ENCODE measurements around the gene C18orf63.
"Not testable (repeated sequence)": the region's sequence is repeated elsewhere in the genome, so short reads cannot be mapped to it uniquely, and the experiment has no call there.

The C18orf63 gene

DNA sequence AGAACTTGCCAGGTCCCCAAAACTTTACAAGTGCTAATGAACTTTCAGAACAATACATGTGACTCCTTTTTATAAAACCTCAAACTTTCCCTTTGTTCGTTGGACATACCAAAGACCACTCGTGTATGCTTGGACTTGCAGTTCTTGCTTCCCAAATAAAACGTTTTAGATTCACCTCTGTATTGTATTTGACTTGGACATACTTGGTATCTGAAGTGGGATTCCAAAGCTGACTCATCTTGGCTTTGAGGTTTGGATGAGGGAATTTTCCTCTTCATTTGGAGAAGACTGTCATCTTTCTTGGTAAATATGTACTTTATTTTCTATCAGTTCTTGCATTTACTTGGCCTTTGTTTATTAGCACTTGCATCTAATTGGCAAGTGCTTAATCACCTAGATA, 15.9 kb upstream of the C18orf63 start:
- Histone ChIP-seq H3K9me3 (ENCODE audit: low read depth, low read length) (no peaks in the 10 kb centered on the region), H3K9ac (ENCODE audit: insufficient read length) (no peak overlapping the region), H3K27ac (no peak overlapping the region), H3K4me3 (no peak overlapping the region), H3K36me3 (ENCODE audit: insufficient read depth, low read length) (no peaks in the 10 kb centered on the region)
- no peak for DNase-seq (ENCODE audit: low read depth, low spot score)
- TF ChIP-seq POLR2AphosphoS5 (IDR thresholded peaks at IDR 0.05; ENCODE audit: borderline replicate concordance, low read depth, low read length) (no peak), FOXP2 (optimal IDR thresholded peaks at IDR 0.05; ENCODE audit: control extremely low read depth, extremely low read length, insufficient read depth) (no peak), EZH2 (IDR thresholded peaks at IDR 0.05) (no peak)

DNA sequence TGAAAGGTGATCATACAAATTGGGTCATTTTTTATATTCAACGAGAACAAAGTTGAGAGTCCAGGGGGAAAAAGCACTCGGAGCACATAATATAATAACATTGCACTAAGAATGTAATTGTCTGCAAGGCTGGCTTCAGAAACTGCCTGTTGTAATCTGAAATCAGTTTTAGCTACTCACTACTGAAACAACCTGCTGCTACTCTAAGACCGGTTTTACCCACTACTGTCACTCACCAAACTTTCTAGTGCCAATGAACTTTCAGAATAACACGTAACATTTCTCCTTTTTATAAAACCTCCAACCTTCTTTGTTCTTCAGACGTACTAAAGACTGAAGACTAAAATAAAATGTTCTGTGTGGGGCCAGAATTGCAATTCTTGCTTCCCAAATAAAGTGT, 12.3 kb upstream of the C18orf63 start:
- no peak overlapping the region for H3K4me3 ChIP-seq

DNA sequence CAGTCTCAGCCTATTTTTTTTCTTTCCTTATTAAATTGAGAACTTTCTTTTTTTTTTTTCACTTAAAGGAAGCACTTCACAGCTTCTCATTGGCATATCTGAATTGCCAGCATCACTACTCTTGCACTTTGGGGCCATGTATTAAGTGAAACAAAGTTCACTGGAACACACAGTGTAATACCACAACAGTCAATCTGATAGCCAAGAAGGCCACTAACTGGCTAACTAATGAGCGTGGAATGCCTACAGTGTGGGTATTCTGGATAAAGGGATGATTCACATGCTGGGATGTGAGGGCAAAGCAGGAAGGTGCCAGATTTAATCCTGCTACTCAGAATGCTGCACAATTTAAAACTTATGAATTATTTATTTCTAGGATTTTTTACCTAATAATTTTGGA, 11.7 kb upstream of the C18orf63 start:
- TF ChIP-seq EZH2 (IDR thresholded peaks at IDR 0.05): no peak
- H3K4me3 ChIP-seq: no peak overlapping the region
- no peaks in the 10 kb centered on the region for H3K36me3 ChIP-seq (ENCODE audit: insufficient read depth, low read length)
- no peak for DNase-seq (ENCODE audit: low read depth, low spot score)
- H3K9me3 ChIP-seq (ENCODE audit: low read depth, low read length): no peaks in the 10 kb centered on the region
- no peak overlapping the region for H3K27ac ChIP-seq
- H3K9ac ChIP-seq (ENCODE audit: insufficient read length): no peak overlapping the region

More for the DNA sequence above, 12.3 kb upstream of the C18orf63 start:
- no peak overlapping the region for H3K27ac ChIP-seq
- no peak overlapping the region for H3K9ac ChIP-seq (ENCODE audit: insufficient read length)
- no peak for DNase-seq (ENCODE audit: low read depth, low spot score)
- TF ChIP-seq EZH2 (IDR thresholded peaks at IDR 0.05) (no peak), POLR2AphosphoS5 (IDR thresholded peaks at IDR 0.05; ENCODE audit: borderline replicate concordance, low read depth, low read length) (no peak), FOXP2 (optimal IDR thresholded peaks at IDR 0.05; ENCODE audit: control extremely low read depth, extremely low read length, insufficient read depth) (no peak)
- no peaks in the 10 kb centered on the region for H3K9me3 ChIP-seq (ENCODE audit: low read depth, low read length)
- H3K36me3 ChIP-seq (ENCODE audit: insufficient read depth, low read length): no peaks in the 10 kb centered on the region

DNA sequence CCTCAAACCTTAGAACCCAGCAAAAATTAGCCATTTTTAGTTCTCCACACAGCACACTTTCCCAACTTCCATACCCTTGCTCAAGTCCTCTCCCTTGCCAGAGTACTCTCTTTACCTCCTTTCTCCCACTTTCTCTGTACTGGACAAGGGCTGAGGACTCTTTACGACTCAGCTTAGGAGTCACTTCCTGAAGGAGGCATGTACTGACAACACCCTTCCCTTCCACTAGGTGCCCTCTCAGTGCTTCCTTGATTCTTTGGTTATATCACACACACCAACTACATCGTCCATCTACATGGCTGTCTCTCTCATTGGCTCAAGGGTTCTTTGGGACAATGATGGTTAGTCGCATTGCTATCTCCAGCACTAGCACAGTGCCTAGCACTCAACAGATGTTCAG, 5.2 kb upstream of the C18orf63 start:
- no peak overlapping the region for H3K4me3 ChIP-seq
- no peak for DNase-seq (ENCODE audit: low read depth, low spot score)
- no peak overlapping the region for H3K27ac ChIP-seq
- H3K9me3 ChIP-seq (ENCODE audit: low read depth, low read length): no peaks in the 10 kb centered on the region
- no peak overlapping the region for H3K9ac ChIP-seq (ENCODE audit: insufficient read length)
- H3K36me3 ChIP-seq (ENCODE audit: insufficient read depth, low read length): no peaks in the 10 kb centered on the region
- TF ChIP-seq POLR2AphosphoS5 (IDR thresholded peaks at IDR 0.05; ENCODE audit: borderline replicate concordance, low read depth, low read length) (no peak), FOXP2 (optimal IDR thresholded peaks at IDR 0.05; ENCODE audit: control extremely low read depth, extremely low read length, insufficient read depth) (no peak), EZH2 (IDR thresholded peaks at IDR 0.05) (no peak)

DNA sequence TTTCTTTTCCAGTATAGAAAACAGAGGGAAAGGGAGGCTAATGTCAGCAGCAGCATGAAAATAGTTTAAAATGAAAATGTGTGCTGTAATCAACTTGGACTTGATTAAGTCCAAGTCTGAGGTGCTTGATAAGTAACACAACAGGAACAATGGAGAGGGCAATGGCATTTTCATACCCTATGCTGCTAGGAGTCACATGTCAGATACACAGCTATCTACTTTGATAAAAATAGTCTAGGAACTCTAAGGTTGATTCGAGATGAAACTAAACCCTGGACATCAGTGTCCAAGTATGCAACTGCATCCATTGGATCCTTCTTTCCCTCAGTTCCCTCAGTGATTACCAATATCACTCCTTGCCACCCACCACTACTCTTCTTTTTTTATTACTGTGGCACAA, 4.6 kb upstream of the C18orf63 start:
- DNase-seq (ENCODE audit: low read depth, low spot score): no peak
- TF ChIP-seq EZH2 (IDR thresholded peaks at IDR 0.05): no peak
- no peak for TF ChIP-seq FOXP2 (optimal IDR thresholded peaks at IDR 0.05; ENCODE audit: control extremely low read depth, extremely low read length, insufficient read depth)
- no peak for TF ChIP-seq POLR2AphosphoS5 (IDR thresholded peaks at IDR 0.05; ENCODE audit: borderline replicate concordance, low read depth, low read length)
- Histone ChIP-seq H3K4me3 (no peak overlapping the region), H3K9me3 (ENCODE audit: low read depth, low read length) (no peaks in the 10 kb centered on the region), H3K36me3 (ENCODE audit: insufficient read depth, low read length) (no peaks in the 10 kb centered on the region), H3K9ac (ENCODE audit: insufficient read length) (no peak overlapping the region), H3K27ac (no peak overlapping the region)

DNA sequence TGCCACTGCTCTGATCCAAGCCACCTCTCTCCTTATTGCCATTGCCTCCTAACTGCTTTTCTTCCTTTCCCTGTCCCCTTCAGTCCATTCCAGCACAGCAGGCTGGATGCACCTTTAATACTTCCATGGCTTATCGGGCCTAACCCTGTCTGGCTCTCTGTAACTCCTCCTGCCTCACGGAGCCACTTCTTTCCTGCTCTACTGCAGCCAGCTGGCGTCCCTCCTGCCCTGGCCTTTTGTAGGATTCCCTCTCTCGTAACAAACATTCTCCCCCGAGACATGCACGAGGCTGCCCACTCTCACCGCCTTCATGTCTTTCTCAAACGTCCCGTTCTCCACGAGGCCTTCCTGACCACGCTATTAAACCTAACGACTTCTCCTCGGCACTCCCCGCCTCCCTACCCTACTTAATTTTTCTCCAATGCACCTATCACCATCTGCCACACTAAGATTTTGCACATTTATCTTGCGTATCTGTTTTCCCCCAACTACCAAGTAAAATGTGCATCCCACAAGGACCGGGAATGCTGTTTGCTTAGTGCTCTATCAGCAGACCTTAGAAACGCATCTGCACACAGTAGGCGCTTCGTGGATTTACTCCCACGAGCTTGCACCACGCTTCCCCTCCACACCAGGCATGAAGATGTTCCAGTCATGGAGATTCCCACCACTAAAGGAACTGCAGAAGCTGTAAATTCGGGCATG, 728 bp upstream of the C18orf63 start:
- Histone ChIP-seq H3K9ac (ENCODE audit: insufficient read length) (no peak overlapping the region), H3K9me3 (ENCODE audit: low read depth, low read length) (no peaks in the 10 kb centered on the region), H3K36me3 (ENCODE audit: insufficient read depth, low read length) (no peaks in the 10 kb centered on the region), H3K27ac (no peak overlapping the region), H3K4me3 (no peak overlapping the region)
- no peak for DNase-seq (ENCODE audit: low read depth, low spot score)
- no peak for TF ChIP-seq EZH2 (IDR thresholded peaks at IDR 0.05)
- no peak for TF ChIP-seq FOXP2 (optimal IDR thresholded peaks at IDR 0.05; ENCODE audit: control extremely low read depth, extremely low read length, insufficient read depth)
- no peak for TF ChIP-seq POLR2AphosphoS5 (IDR thresholded peaks at IDR 0.05; ENCODE audit: borderline replicate concordance, low read depth, low read length)

DNA sequence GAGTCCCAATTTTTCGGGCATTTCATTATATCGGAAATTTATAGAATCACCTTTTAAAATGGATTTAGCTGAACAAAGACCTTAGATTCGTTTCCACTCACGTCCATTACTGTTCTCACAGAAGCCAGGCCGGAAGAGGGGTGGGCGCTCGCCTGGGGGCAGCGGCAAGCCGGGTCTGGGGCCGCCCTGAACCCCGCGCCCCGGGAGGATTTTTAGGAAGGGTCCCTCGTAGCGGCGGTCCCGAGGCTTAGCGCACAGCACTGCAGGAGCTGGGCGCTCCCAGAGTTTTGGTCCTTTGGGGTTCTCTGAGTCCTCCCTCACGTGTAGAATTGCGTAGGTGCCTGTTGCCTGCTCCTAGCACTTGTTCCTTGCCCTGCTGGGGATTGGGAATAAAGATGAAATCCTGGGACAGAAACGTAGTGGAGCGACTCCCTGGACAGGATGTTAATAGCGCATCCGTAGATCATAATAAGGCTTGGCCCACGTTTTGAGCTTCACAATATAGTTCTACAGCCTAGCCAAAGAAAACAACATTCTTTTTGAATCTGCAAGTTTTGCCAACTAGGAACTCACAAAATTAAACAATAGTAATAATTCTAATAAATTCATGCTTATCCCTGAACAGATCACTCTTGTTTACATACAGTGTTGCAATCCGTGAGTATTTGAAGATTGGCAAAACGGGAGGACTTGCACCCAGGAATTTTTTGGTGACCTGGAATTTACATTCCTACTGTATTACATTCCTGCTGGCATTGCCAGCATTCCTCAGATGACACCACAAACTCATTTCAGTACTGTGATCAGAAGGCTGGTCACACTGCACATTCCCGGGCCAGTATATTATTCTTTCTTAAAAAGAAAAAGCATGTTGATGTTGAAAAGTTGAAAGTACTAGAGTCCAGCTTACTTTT, 875 bp downstream of the C18orf63 start:
- no peak for TF ChIP-seq FOXP2 (optimal IDR thresholded peaks at IDR 0.05; ENCODE audit: control extremely low read depth, extremely low read length, insufficient read depth)
- no peak for TF ChIP-seq POLR2AphosphoS5 (IDR thresholded peaks at IDR 0.05; ENCODE audit: borderline replicate concordance, low read depth, low read length)
- no peak for TF ChIP-seq EZH2 (IDR thresholded peaks at IDR 0.05)
- Histone ChIP-seq H3K27ac (no peak overlapping the region), H3K9ac (ENCODE audit: insufficient read length) (no peak overlapping the region), H3K9me3 (ENCODE audit: low read depth, low read length) (no peaks in the 10 kb centered on the region), H3K36me3 (ENCODE audit: insufficient read depth, low read length) (no peaks in the 10 kb centered on the region), H3K4me3 (no peak overlapping the region)
- DNase-seq (ENCODE audit: low read depth, low spot score): no peak

DNA sequence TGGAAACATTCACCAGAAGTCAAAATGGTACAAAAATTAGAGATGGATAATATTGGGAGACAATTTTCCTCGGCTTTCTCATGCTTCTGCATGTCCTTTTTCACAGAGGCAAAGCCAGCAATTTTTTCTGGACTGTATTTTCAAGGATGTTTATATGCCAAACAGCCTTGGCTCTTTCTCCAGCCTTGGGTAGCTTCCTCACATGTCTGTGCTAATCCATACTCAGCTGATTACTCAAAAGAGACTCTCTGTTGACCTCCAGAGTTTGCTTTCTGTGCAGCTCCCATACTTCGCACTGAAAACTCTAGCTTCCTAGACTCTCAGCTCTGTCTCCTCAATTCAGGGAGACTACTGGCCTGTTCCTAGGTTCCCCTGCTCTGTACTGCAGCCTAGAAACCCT, 10.6 kb downstream of the C18orf63 start:
- H3K27ac ChIP-seq: no peak overlapping the region
- no peak overlapping the region for H3K9ac ChIP-seq (ENCODE audit: insufficient read length)
- no peaks in the 10 kb centered on the region for H3K9me3 ChIP-seq (ENCODE audit: low read depth, low read length)
- no peaks in the 10 kb centered on the region for H3K36me3 ChIP-seq (ENCODE audit: insufficient read depth, low read length)
- TF ChIP-seq EZH2 (IDR thresholded peaks at IDR 0.05): no peak
- TF ChIP-seq POLR2AphosphoS5 (IDR thresholded peaks at IDR 0.05; ENCODE audit: borderline replicate concordance, low read depth, low read length): no peak
- TF ChIP-seq FOXP2 (optimal IDR thresholded peaks at IDR 0.05; ENCODE audit: control extremely low read depth, extremely low read length, insufficient read depth): no peak
- H3K4me3 ChIP-seq: no peak overlapping the region
- DNase-seq (ENCODE audit: low read depth, low spot score): no peak

DNA sequence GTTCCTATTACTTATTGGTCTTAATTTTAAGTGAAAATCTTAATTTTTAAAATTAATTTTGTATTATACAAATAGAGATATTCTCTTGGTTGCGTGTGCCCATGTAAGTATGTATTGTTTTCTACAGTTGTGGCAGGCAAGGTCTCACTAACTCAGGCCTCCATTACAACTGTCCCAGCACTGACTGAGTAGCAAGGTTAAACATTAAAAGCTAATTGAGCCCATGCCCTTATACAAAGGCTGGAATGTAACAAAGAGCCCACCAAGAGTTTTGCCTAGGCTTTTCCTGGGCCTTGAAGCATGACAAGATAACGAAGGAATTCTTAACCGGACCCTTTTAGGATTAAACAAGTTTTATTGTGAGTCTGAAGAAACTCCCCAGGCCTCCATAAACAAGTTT, 11.2 kb downstream of the C18orf63 start:
- H3K27ac ChIP-seq; H3K36me3 ChIP-seq (ENCODE audit: insufficient read depth, low read length); H3K9me3 ChIP-seq (ENCODE audit: low read depth, low read length); DNase-seq (ENCODE audit: low read depth, low spot score); H3K4me3 ChIP-seq; H3K9ac ChIP-seq (ENCODE audit: insufficient read length): not testable (repeated sequence)

Data from SK-N-MC (cell line).